ENCODE results near the gene GMIP. TPM values are rescaled to one million over a fixed set of nuclear protein-coding genes. Genes with fewer than 3 reads are reported as not detected.

GMIP gene
- total RNA-seq, 1 donor from 2014 or later, result 37.3 TPM

GRCh38 chr19:19587771-19588170 lies 55.7 kb downstream of the GMIP start:
- H3K27ac ChIP-seq, result no peak overlapping the region
- no peaks in the 10 kb centered on the region for H3K27me3 ChIP-seq
- peaks cover 15% of the 10 kb centered on the region for H3K4me1 ChIP-seq
- TF ChIP-seq CTCF (IDR thresholded peaks at IDR 0.05), result no peak
- no peaks in the 10 kb centered on the region for H3K9me3 ChIP-seq
- DNase-seq (no peak), ATAC-seq (no peak)
- intact Hi-C loops (cut with DNase I), result no loop called here
- no peaks in the 10 kb centered on the region for H3K36me3 ChIP-seq
- no peak overlapping the region for H3K4me3 ChIP-seq

- H3K27me3 ChIP-seq, result no peaks in the 10 kb centered on the region
- no peak overlapping the region for H3K27ac ChIP-seq
- H3K4me1 ChIP-seq, result no peaks in the 10 kb centered on the region
- intact Hi-C loops (cut with DNase I), result no loop called here
- no peaks in the 10 kb centered on the region for H3K9me3 ChIP-seq
- ATAC-seq (no peak), DNase-seq (no peak)
- no peak for TF ChIP-seq CTCF (IDR thresholded peaks at IDR 0.05)
- no peak overlapping the region for H3K4me3 ChIP-seq
- H3K36me3 ChIP-seq, result no peaks in the 10 kb centered on the region
Observed at GRCh38 chr19:19584356-19584755, 59.1 kb downstream of the GMIP start.

GRCh38 chr19:19582471-19582870 lies 61.0 kb downstream of the GMIP start:
- no peaks in the 10 kb centered on the region for H3K36me3 ChIP-seq
- H3K27ac ChIP-seq, result no peak overlapping the region
- no peaks in the 10 kb centered on the region for H3K9me3 ChIP-seq
- H3K27me3 ChIP-seq, result no peaks in the 10 kb centered on the region
- H3K4me3 ChIP-seq, result no peak overlapping the region
- TF ChIP-seq CTCF (IDR thresholded peaks at IDR 0.05), result no peak
- DNase-seq (no peak), ATAC-seq (no peak)
- H3K4me1 ChIP-seq, result no peaks in the 10 kb centered on the region
- intact Hi-C loops (cut with DNase I), result no loop called here

- no peak overlapping the region for H3K4me3 ChIP-seq
Observed at GRCh38 chr19:19581391-19581790, 62.1 kb downstream of the GMIP start.

GRCh38 chr19:19580418-19580817 lies 63.0 kb downstream of the GMIP start:
- TF ChIP-seq CTCF (IDR thresholded peaks at IDR 0.05), result no peak
- H3K9me3 ChIP-seq, result no peaks in the 10 kb centered on the region
- no peak overlapping the region for H3K4me3 ChIP-seq
- H3K4me1 ChIP-seq, result no peaks in the 10 kb centered on the region
- DNase-seq, result no peak
- H3K36me3 ChIP-seq, result no peaks in the 10 kb centered on the region
- intact Hi-C loops (cut with DNase I), result no loop called here
- no peak overlapping the region for H3K27ac ChIP-seq
- ATAC-seq, result no peak
- no peaks in the 10 kb centered on the region for H3K27me3 ChIP-seq

More at GRCh38 chr19:19581391-19581790, 62.1 kb downstream of the GMIP start:
- intact Hi-C loops (cut with DNase I), result no loop called here
- no peak for TF ChIP-seq CTCF (IDR thresholded peaks at IDR 0.05)
- no peak for DNase-seq
- Histone ChIP-seq H3K36me3 (no peaks in the 10 kb centered on the region), H3K27ac (no peak overlapping the region), H3K9me3 (no peaks in the 10 kb centered on the region), H3K27me3 (no peaks in the 10 kb centered on the region), H3K4me1 (no peaks in the 10 kb centered on the region)
- ATAC-seq, result no peak

Data from upper lobe of right lung (tissue), 1 donor.